AG04450 (cell line): ENCODE measurements around the gene PRLR. TPM values are rescaled to one million over a fixed set of nuclear protein-coding genes. Genes with fewer than 3 reads are reported as not detected.

Experiments used
- CTCF ChIA-PET: fragments of 300-600, 350-600 bp; formaldehyde crosslinking; extraction: SDS; loops from one replicate; lab custom pipeline; 2022; ENCODE audit warnings: antibody characterized with exemption, inconsistent platforms; lab: Charles Lee
- POLR2A ChIA-PET: fragments of 350-600 bp; formaldehyde crosslinking; extraction: SDS; loops from one replicate; lab custom pipeline; 2021; ENCODE audit warnings: antibody characterized with exemption, inconsistent platforms; lab: Yijun Ruan, JAX
- DNase-seq: peaks from one replicate; pipeline ENCODE4 v3.0.0-alpha.2; 2011; ENCODE audit warnings: low read depth, low spot score
- H3K27ac ChIP-seq: one replicate; pipeline ENCODE4 v1.5.1; 2012; ENCODE audit warnings: low read depth, low read length, control low read depth
- H3K27me3 ChIP-seq: one replicate; pipeline ENCODE4 v1.6.0; 2012; ENCODE audit warnings: low read length; ENCODE audit not compliant: control insufficient read depth, insufficient read depth
- H3K4me3 ChIP-seq: 2 replicates; pipeline ENCODE4 v1.5.1; 2011; ENCODE audit warnings: mild to moderate bottlenecking, low read depth, low read length, control low read depth
- H3K9me3 ChIP-seq: 2 replicates; pipeline ENCODE4 v1.5.1; 2012; ENCODE audit warnings: low read length; ENCODE audit not compliant: control insufficient read depth, insufficient read depth
- polyA plus RNA-seq: library from polyadenylated mRNA; depleted of rRNA; stranded (reverse); fragments of >200 nt; gene quantifications from 2 replicates; pipeline ENCODE4 v1.2.3, GENCODE V29; 2011
- TF ChIP-seq, protein P1 (sequence below): IDR thresholded peaks from 2 replicates; pipeline ENCODE4 v1.5.1; 2011; ENCODE audit warnings: low read depth, low read length, control low read depth, inconsistent platforms

Gene PRLR
- polyA plus RNA-seq, 1 experiment, result not detected

DNA sequence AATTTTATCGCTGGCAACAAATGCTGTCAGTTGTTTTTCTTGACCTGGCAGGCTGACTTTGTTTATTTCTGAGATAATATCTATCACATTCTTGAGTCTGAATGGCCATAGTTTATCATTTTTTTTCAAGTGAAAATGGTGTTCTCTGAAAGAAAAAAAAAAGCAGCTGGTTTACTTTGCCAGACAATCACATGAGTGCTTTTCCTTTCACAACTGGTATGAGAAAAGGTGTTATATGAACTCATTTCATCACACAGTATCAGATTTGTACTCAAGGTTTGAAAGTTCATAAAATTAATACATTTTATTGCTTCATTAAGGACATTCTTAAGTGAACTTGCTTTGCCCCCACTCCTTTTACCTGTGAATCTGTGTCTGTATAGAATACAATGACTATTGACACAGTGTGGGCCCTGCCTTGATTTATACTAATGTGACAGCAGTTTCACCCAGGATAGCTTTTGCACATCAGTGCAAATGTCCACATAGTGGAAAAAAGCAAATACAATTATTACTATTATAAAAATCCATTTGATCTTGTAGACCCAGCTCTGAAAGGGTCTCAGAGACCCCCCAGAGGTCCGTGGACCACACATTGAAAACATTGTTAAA, 33.1 kb upstream of the PRLR start:
- Histone ChIP-seq H3K27ac (no peak overlapping the region), H3K4me3 (no peak overlapping the region), H3K9me3 (no peaks in the 10 kb centered on the region), H3K27me3 (no peaks in the 10 kb centered on the region)
- TF ChIP-seq, protein P1, sequence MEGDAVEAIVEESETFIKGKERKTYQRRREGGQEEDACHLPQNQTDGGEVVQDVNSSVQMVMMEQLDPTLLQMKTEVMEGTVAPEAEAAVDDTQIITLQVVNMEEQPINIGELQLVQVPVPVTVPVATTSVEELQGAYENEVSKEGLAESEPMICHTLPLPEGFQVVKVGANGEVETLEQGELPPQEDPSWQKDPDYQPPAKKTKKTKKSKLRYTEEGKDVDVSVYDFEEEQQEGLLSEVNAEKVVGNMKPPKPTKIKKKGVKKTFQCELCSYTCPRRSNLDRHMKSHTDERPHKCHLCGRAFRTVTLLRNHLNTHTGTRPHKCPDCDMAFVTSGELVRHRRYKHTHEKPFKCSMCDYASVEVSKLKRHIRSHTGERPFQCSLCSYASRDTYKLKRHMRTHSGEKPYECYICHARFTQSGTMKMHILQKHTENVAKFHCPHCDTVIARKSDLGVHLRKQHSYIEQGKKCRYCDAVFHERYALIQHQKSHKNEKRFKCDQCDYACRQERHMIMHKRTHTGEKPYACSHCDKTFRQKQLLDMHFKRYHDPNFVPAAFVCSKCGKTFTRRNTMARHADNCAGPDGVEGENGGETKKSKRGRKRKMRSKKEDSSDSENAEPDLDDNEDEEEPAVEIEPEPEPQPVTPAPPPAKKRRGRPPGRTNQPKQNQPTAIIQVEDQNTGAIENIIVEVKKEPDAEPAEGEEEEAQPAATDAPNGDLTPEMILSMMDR, result no peak
- ChIA-PET CTCF (no interaction called here), POLR2A (no interaction called here)
- DNase-seq, result no peak

DNA sequence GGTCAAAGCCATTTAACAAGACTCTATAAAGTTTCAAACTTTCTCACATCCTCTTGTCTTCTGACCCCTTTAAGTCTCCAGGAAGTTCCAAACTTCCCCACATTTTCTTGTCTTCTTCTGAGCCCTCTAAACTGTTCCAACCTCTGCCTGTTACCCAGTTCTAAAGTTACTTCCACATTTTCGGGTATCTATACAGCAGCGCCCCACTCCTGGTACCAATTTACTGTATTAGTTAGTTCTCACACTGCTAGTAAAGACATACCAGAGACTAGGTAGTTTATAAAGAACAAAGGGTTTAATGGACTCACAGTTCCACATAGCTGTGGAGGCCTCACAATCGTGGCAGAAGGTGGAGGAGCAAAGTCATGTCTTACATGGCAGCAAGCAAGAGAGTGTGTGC, 23.3 kb upstream of the PRLR start:
- POLR2A ChIA-PET, result no interaction called here

DNA sequence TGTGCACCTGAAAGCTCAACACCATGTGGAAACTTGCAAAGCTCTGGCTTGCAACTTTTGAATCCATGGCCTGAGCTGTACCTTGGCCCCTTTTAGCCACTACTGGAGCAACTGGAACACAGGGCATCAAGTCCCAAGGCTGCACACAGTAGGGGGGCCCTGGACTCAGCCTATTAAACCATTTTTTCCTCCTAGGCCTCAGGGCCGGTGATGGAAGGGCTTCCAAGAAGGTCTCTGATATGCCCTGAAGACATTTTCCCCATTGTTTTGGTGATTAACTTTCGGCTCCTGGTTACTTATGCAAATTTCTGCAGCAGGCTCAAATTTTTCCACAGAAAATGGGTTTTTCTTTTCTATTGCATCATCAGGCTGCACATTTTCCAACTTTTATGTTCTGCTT, 22.7 kb upstream of the PRLR start:
- DNase-seq, result no peak
- Histone ChIP-seq H3K9me3 (no peaks in the 10 kb centered on the region), H3K27ac (no peak overlapping the region), H3K27me3 (no peaks in the 10 kb centered on the region), H3K4me3 (no peak overlapping the region)
- ChIA-PET POLR2A (no interaction called here), CTCF (no interaction called here)
- TF ChIP-seq, protein P1, result no peak

More for the DNA sequence above, 23.3 kb upstream of the PRLR start:
- CTCF ChIA-PET, result no interaction called here
- H3K27me3 ChIP-seq, result no peaks in the 10 kb centered on the region
- TF ChIP-seq, protein P1, result no peak
- H3K27ac ChIP-seq, result no peak overlapping the region
- H3K4me3 ChIP-seq, result no peak overlapping the region
- no peak for DNase-seq
- no peaks in the 10 kb centered on the region for H3K9me3 ChIP-seq

DNA sequence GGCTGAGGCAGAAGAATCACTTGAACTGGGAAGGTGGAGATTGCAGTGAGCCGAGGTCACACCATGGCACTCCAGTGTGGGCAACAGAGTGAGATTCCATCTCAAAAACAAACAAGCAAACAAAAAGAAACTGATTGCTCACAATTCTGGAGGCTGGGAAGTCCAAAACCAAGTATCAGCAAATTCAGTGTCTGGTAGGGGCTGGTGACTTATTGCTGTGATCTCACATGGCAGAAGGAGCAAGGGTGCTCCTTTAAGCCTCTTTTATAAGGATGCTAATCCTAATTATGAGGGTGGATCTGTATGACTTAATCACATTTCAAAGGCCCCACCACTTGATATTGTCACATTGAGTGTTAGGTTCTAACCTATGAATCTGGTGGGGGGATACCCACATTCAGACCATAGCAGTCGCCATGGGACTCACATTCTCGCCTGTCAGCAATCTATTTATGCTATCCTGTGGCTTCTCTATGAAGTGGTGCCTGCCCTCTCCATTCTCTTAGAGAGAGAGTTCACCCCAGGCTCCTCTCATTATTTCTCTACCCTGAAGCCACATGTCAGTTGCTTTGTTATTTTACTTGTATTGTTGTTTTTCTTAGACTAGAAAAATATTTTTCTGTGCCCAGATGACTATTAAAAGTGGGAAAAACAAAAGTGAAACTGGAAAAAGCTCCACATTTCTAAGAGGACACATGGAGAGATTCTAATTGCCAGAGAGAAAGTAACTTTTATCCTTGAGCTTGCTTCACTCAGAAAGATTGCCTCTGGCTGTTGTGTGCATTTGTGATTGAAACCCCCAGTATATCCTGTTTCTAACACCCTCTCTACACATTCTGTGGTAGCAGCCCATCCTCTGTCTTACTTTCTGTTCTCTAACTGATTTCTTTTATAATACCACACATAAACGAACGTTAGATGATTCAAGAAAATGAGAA, 18.8 kb upstream of the PRLR start:
- POLR2A ChIA-PET, result no interaction called here
- TF ChIP-seq, protein P1, result no peak
- CTCF ChIA-PET, result no interaction called here
- Histone ChIP-seq H3K9me3 (no peaks in the 10 kb centered on the region), H3K27me3 (peaks cover 2% of the 10 kb centered on the region), H3K27ac (no peak overlapping the region), H3K4me3 (no peak overlapping the region)
- no peak for DNase-seq

DNA sequence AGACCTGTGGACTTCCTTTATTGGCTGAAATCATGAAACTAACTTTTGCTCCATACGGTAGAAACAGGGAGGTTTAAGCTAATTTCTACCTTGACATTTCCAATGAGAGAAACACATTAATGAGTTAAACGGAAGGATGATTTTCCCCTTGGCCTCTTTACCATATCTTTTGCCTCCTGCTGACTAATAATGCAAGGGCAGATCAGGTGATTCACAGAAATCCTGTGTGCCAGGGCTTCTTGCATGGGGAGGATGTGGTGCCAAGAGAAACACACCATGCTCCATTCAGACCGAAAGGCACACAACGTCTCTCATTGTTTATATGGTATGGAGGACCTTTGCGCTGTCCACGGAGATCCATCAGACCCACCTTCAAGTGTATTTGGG, 17.4 kb upstream of the PRLR start:
- TF ChIP-seq, protein P1, result no peak
- no peak for DNase-seq
- Histone ChIP-seq H3K27me3 (peaks cover 2% of the 10 kb centered on the region), H3K9me3 (no peaks in the 10 kb centered on the region), H3K4me3 (no peak overlapping the region), H3K27ac (no peak overlapping the region)
- ChIA-PET CTCF (no interaction called here), POLR2A (no interaction called here)
